Fibroblast of lung (primary cell): ENCODE data around the gene PCYT1A. TPM values are rescaled to one million over a fixed set of nuclear protein-coding genes. Genes with fewer than 3 reads are reported as not detected.

Experiments
- DNase-seq, 2 donors: peaks; one replicate each; pipeline versions ENCODE4 v3.0.0 to v3.0.0-alpha.2; 2010; ENCODE audit warnings: low read depth in 2 of 2
- H2AFZ ChIP-seq: 2 replicates; pipeline ENCODE4 v1.5.1; 2012; ENCODE audit warnings: low read length, control low read depth, inconsistent platforms
- H3K27ac ChIP-seq: 2 replicates; pipeline ENCODE4 v1.5.1; 2011; ENCODE audit warnings: low read length, control low read depth; ENCODE audit not compliant: insufficient read depth
- H3K27me3 ChIP-seq: 2 replicates; pipeline ENCODE4 v1.5.1; 2011; ENCODE audit warnings: mild to moderate bottlenecking, low read length; ENCODE audit not compliant: control insufficient read depth, insufficient read depth
- H3K36me3 ChIP-seq: 2 replicates; pipeline ENCODE4 v1.5.1; 2011; ENCODE audit warnings: low read length; ENCODE audit not compliant: control insufficient read depth, insufficient read depth
- H3K4me1 ChIP-seq: 2 replicates; pipeline ENCODE4 v1.5.1; 2011; ENCODE audit warnings: low read length; ENCODE audit not compliant: control insufficient read depth, insufficient read depth; ENCODE audit errors: extremely low read depth
- H3K4me2 ChIP-seq: 2 replicates; pipeline ENCODE4 v1.5.1; 2011; ENCODE audit warnings: low read length, control low read depth; ENCODE audit not compliant: insufficient read depth; ENCODE audit errors: extremely low read depth
- H3K4me3 ChIP-seq, 4 experiments: fragments of 200-600 bp in 1 of 4; sonication (generic) in 1 of 4; replicated peaks in 1 of 4; 2 replicates each; pipeline ENCODE4 v1.5.1; 2011 to 2016; ENCODE audit warnings: low read length in 4 of 4, low read depth in 3 of 4, mild to moderate bottlenecking in 3 of 4, control low read depth in 2 of 4, inconsistent platforms in 1 of 4, mixed read lengths in 1 of 4; ENCODE audit not compliant: insufficient read depth in 1 of 4; ENCODE audit errors: control extremely low read depth in 1 of 4
- H3K79me2 ChIP-seq: 2 replicates; pipeline ENCODE4 v1.5.1; 2012; ENCODE audit warnings: mild to moderate bottlenecking, low read length, inconsistent platforms; ENCODE audit not compliant: control insufficient read depth, insufficient read depth
- H3K9ac ChIP-seq: 2 replicates; pipeline ENCODE4 v1.5.1; 2011; ENCODE audit warnings: mild to moderate bottlenecking, low read length, control low read depth; ENCODE audit not compliant: insufficient read depth
- H3K9me3 ChIP-seq: 2 replicates; pipeline ENCODE4 v1.5.1; 2012; ENCODE audit warnings: low read depth, low read length; ENCODE audit not compliant: control insufficient read depth, insufficient read depth
- H4K20me1 ChIP-seq: 2 replicates; pipeline ENCODE4 v1.5.1; 2011; ENCODE audit warnings: low read length; ENCODE audit not compliant: control insufficient read depth, insufficient read depth; ENCODE audit errors: extremely low read depth
- CTCF ChIP-seq, 2 donors: IDR thresholded peaks in 1 of 2; conservative IDR thresholded peaks in 1 of 2; 1 replicate in 1 of 2; 2 replicates in 1 of 2; pipeline ENCODE4 v1.5.1; 2011 to 2012; ENCODE audit warnings: low read length in 2 of 2, control low read depth in 1 of 2, inconsistent platforms in 1 of 2, low read depth in 1 of 2, mild to moderate bottlenecking in 1 of 2
- EZH2 ChIP-seq: IDR thresholded peaks from 2 replicates; pipeline ENCODE4 v1.5.1; 2012; ENCODE audit warnings: low read length, control low read depth, mild to moderate bottlenecking; ENCODE audit errors: missing control alignments
- polyA plus RNA-seq, 2 donors: library from polyadenylated mRNA; depleted of rRNA in 1 of 2; stranded (reverse) in 1 of 2; unstranded in 1 of 2; fragments of >200 nt; gene quantifications; 2 replicates each; pipeline ENCODE4 v1.2.1, GENCODE V29; 2011 to 2012; ENCODE audit warnings: missing spikeins in 1 of 2
- total RNA-seq: library from RNA; depleted of rRNA; stranded (reverse); fragments of >200 nt; gene quantifications from 2 replicates; pipeline ENCODE4 v1.2.1, GENCODE V29; 2014

PCYT1A gene
- total and polyA plus RNA-seq, 2 donors (not counting 1 experiment from before 2014, with no cell fraction given), result 68.9 to 73.8 TPM

- Histone ChIP-seq H3K9ac (no peak overlapping the region), H3K27ac (no peak overlapping the region), H3K4me3 (no peak overlapping the region), H3K9me3 (no peaks in the 10 kb centered on the region), H3K4me2 (no peak overlapping the region), H3K79me2 (no peaks in the 10 kb centered on the region), H3K4me1 (no peaks in the 10 kb centered on the region), H3K36me3 (peaks cover 12% of the 10 kb centered on the region), H3K27me3 (no peaks in the 10 kb centered on the region), H4K20me1 (no peaks in the 10 kb centered on the region), H2AFZ (no peak overlapping the region)
- no peak for DNase-seq
- TF ChIP-seq EZH2, result no peak
- TF ChIP-seq CTCF (conservative IDR thresholded peaks at IDR 0.05 in 1 of 2, IDR thresholded peaks at IDR 0.05 in 1 of 2; ENCODE audit: low read depth in 1 of 2, low read length in 2 of 2), result no peak
Measured at GRCh38 chr3:196240424-196240823, 47.1 kb downstream of the PCYT1A start.

GRCh38 chr3:196238612-196239560 lies 48.6 kb downstream of the PCYT1A start:
- no peak overlapping the region for H3K27ac ChIP-seq
- H3K9me3 ChIP-seq, result no peaks in the 10 kb centered on the region
- no peak for TF ChIP-seq CTCF (conservative IDR thresholded peaks at IDR 0.05 in 1 of 2, IDR thresholded peaks at IDR 0.05 in 1 of 2; ENCODE audit: low read depth in 1 of 2, low read length in 2 of 2)
- TF ChIP-seq EZH2, result no peak
- no peaks in the 10 kb centered on the region for H4K20me1 ChIP-seq
- H3K4me3 ChIP-seq, result no peak overlapping the region
- peak in 1 of 2 donors; percentile 6 for DNase-seq
- H3K36me3 ChIP-seq, result peaks cover 11% of the 10 kb centered on the region
- H3K4me2 ChIP-seq, result no peak overlapping the region
- no peak overlapping the region for H2AFZ ChIP-seq
- no peaks in the 10 kb centered on the region for H3K79me2 ChIP-seq
- no peaks in the 10 kb centered on the region for H3K4me1 ChIP-seq
- no peaks in the 10 kb centered on the region for H3K27me3 ChIP-seq
- no peak overlapping the region for H3K9ac ChIP-seq

- no peaks in the 10 kb centered on the region for H4K20me1 ChIP-seq
Measured at GRCh38 chr3:196237203-196237602, 50.3 kb downstream of the PCYT1A start.

More at GRCh38 chr3:196237203-196237602, 50.3 kb downstream of the PCYT1A start:
- Histone ChIP-seq H3K27ac (no peak overlapping the region), H2AFZ (no peak overlapping the region), H3K27me3 (no peaks in the 10 kb centered on the region), H3K4me2 (no peak overlapping the region), H3K9me3 (no peaks in the 10 kb centered on the region), H3K79me2 (no peaks in the 10 kb centered on the region), H3K9ac (no peak overlapping the region), H3K36me3 (peaks cover 11% of the 10 kb centered on the region), H3K4me1 (no peaks in the 10 kb centered on the region), H3K4me3 (no peak overlapping the region)
- no peak for DNase-seq
- no peak for TF ChIP-seq EZH2
- no peak for TF ChIP-seq CTCF (conservative IDR thresholded peaks at IDR 0.05 in 1 of 2, IDR thresholded peaks at IDR 0.05 in 1 of 2; ENCODE audit: low read depth in 1 of 2, low read length in 2 of 2)
